ENCODE measurements around the gene APOD. TPM values are rescaled to one million over a fixed set of nuclear protein-coding genes. Genes with fewer than 3 reads are reported as not detected.

APOD gene
- total and polyA plus RNA-seq, 9 of the 15 experiments (the other 6 are each of a cell fraction or from before 2014, with no cell fraction given), result 0.18 to 0.50 (median 0.35) TPM; not detected in 1

- TF ChIP-seq USF1 (CRISPR knock-in tag; IDR thresholded peaks at IDR 0.05), result no peak
- TF ChIP-seq GABPB1 (CRISPR knock-in tag; IDR thresholded peaks at IDR 0.05), result peak; percentile 54; the same call in 1 of the 2 replicates
- peak; percentile 86 for TF ChIP-seq TAF1 (IDR thresholded peaks at IDR 0.05; ENCODE audit: control insufficient read depth, extremely low read depth, insufficient read depth, low read length, severe bottlenecking)
- TF ChIP-seq HDAC8 (tag; IDR thresholded peaks at IDR 0.05), result no peak
- TF ChIP-seq RNF219 (CRISPR knock-in tag; IDR thresholded peaks at IDR 0.05), result no peak
- TF ChIP-seq ZNF696 (CRISPR knock-in tag; conservative IDR thresholded peaks at IDR 0.05), result no peak
- no peak for TF ChIP-seq ZNF507 (tag; conservative IDR thresholded peaks at IDR 0.05)
- no peak for TF ChIP-seq BRF1 (IDR thresholded peaks at IDR 0.05; ENCODE audit: borderline replicate concordance, extremely low read depth, insufficient read length)
- TF ChIP-seq COPS2 (conservative IDR thresholded peaks at IDR 0.05), result no peak
- no peak for TF ChIP-seq FOS (IDR thresholded peaks at IDR 0.05; ENCODE audit: extremely low read depth, insufficient read length)
- no peak for TF ChIP-seq RHOXF2B (CRISPR knock-in tag; conservative IDR thresholded peaks at IDR 0.05)
- TF ChIP-seq ZNF707 (CRISPR knock-in tag; conservative IDR thresholded peaks at IDR 0.05), result no peak
- TF ChIP-seq ZNF212 (CRISPR knock-in tag; IDR thresholded peaks at IDR 0.05), result no peak
- TF ChIP-seq CREBBP (IDR thresholded peaks at IDR 0.05; ENCODE audit: low read depth, low read length), result no peak
- TF ChIP-seq NFIX (CRISPR knock-in tag; IDR thresholded peaks at IDR 0.05; ENCODE audit: low read depth), result no peak
- no peak for TF ChIP-seq FOSL1 (tag; conservative IDR thresholded peaks at IDR 0.05)
- no peak for TF ChIP-seq PURB (CRISPR knock-in tag; IDR thresholded peaks at IDR 0.05; ENCODE audit: low read depth)
- TF ChIP-seq POU5F1 (IDR thresholded peaks at IDR 0.05; ENCODE audit: borderline replicate concordance, low read depth, low read length, partially characterized antibody), result no peak
- no peak for TF ChIP-seq PCBP2 (IDR thresholded peaks at IDR 0.05; ENCODE audit: low read depth, low read length, poor library complexity, severe bottlenecking)
- peak; percentile 74 for TF ChIP-seq TFAP4 (CRISPR knock-in tag; IDR thresholded peaks at IDR 0.05; ENCODE audit: borderline replicate concordance)
Observed at GRCh38 chr3:195542698-195543499, 40.8 kb downstream of the APOD start, which contains the start of gene PPP1R2 (continued).
